Measurements from ENCODE around the gene LITAF. TPM values are rescaled to one million over a fixed set of nuclear protein-coding genes. Genes with fewer than 3 reads are reported as not detected.
"Not testable (repeated sequence)": the region's sequence is repeated elsewhere in the genome, so short reads cannot be mapped to it uniquely, and the experiment has no call there.

Gene LITAF
- total RNA-seq, 1 experiment from 2014 or later, result 244 TPM

GRCh38 chr16:11561856-11562255 is 24.9 kb downstream of the LITAF start:
- Histone ChIP-seq H3K9me2 (ENCODE audit: insufficient read depth) (no peaks in the 10 kb centered on the region), H3K4me3 (no peak overlapping the region), H3F3A (ENCODE audit: insufficient read depth, low read depth) (peaks cover 26% of the 10 kb centered on the region; the same call in 1 of the 2 replicates), H3K4me1 (replicated peaks; ENCODE audit: insufficient read depth) (no peaks in the 10 kb centered on the region), H3K9me3 (ENCODE audit: insufficient read depth, low read depth) (0 out of 2 replicates have a peak, but pooled peaks cover 3% of the 10 kb centered on the region), H4K20me1 (ENCODE audit: insufficient read depth) (peaks cover 37% of the 10 kb centered on the region), H2AFZ (no peak overlapping the region), H3K27me3 (ENCODE audit: insufficient read depth, low read depth) (no peaks in the 10 kb centered on the region), H3K4me2 (no peak overlapping the region), H3K36me3 (ENCODE audit: low read depth) (peaks cover 6% of the 10 kb centered on the region), H3K79me2 (ENCODE audit: low read depth) (peaks cover 70% of the 10 kb centered on the region), H3K27ac (no peak overlapping the region)
- CTCF ChIA-PET, result no interaction called here
- BruUV-seq (replicated peaks), result no TSS peak
- TF ChIP-seq CTCF (conservative IDR thresholded peaks at IDR 0.05) (no peak), EZH2 (IDR thresholded peaks at IDR 0.05; ENCODE audit: low read depth) (no peak)
- POLR2A ChIA-PET (ENCODE audit: unreplicated experiment), result no interaction called here
- intact Hi-C loops (cut with micrococcal nuclease; ENCODE audit: unreplicated experiment), result no loop called here
- DNase-seq, result no peak

- no TSS peak for BruUV-seq (replicated peaks)
- DNase-seq, result no peak
- no peak overlapping the region for H3K4me2 ChIP-seq
- CTCF ChIA-PET, result no interaction called here
- peaks cover 34% of the 10 kb centered on the region for H4K20me1 ChIP-seq (ENCODE audit: insufficient read depth)
- intact Hi-C loops (cut with micrococcal nuclease; ENCODE audit: unreplicated experiment), result no loop called here
- H3K9me3 ChIP-seq (ENCODE audit: insufficient read depth, low read depth), result 0 out of 2 replicates have a peak, but pooled peaks cover 6% of the 10 kb centered on the region
- no peak overlapping the region for H3K4me3 ChIP-seq
- no peaks in the 10 kb centered on the region for H3K9me2 ChIP-seq (ENCODE audit: insufficient read depth)
- H3K27ac ChIP-seq, result no peak overlapping the region
- peaks cover 66% of the 10 kb centered on the region for H3K79me2 ChIP-seq (ENCODE audit: low read depth)
- no peaks in the 10 kb centered on the region for H3K27me3 ChIP-seq (ENCODE audit: insufficient read depth, low read depth)
- peaks cover 26% of the 10 kb centered on the region; the same call in 1 of the 2 replicates for H3F3A ChIP-seq (ENCODE audit: insufficient read depth, low read depth)
- no peaks in the 10 kb centered on the region for H3K4me1 ChIP-seq (replicated peaks; ENCODE audit: insufficient read depth)
- TF ChIP-seq CTCF (conservative IDR thresholded peaks at IDR 0.05) (no peak), EZH2 (IDR thresholded peaks at IDR 0.05; ENCODE audit: low read depth) (no peak)
- no peak overlapping the region for H2AFZ ChIP-seq
- POLR2A ChIA-PET (ENCODE audit: unreplicated experiment), result no interaction called here
- H3K36me3 ChIP-seq (ENCODE audit: low read depth), result peaks cover 10% of the 10 kb centered on the region
Observed at GRCh38 chr16:11561454-11561805, 25.3 kb downstream of the LITAF start.

GRCh38 chr16:11560701-11561453 is 25.8 kb downstream of the LITAF start:
- ChIA-PET CTCF (interaction anchor here (0.6 kb wide), 1 partner anchor 642 kb away, joined by 3 read pairs; no protein-coding TSS in a partner anchor), POLR2A (ENCODE audit: unreplicated experiment) (no interaction called here)
- peaks cover 6% of the 10 kb centered on the region; the same call in 1 of the 2 replicates for H3K9me3 ChIP-seq (ENCODE audit: insufficient read depth, low read depth)
- H3K4me3 ChIP-seq, result no peak overlapping the region
- intact Hi-C loops (cut with micrococcal nuclease; ENCODE audit: unreplicated experiment), result no loop called here
- peaks cover 26% of the 10 kb centered on the region; the same call in 1 of the 2 replicates for H3F3A ChIP-seq (ENCODE audit: insufficient read depth, low read depth)
- no peak overlapping the region for H3K4me2 ChIP-seq
- no peak overlapping the region for H2AFZ ChIP-seq
- peaks cover 16% of the 10 kb centered on the region for H3K36me3 ChIP-seq (ENCODE audit: low read depth)
- no peaks in the 10 kb centered on the region for H3K4me1 ChIP-seq (replicated peaks; ENCODE audit: insufficient read depth)
- BruUV-seq (replicated peaks), result no TSS peak
- H3K27ac ChIP-seq, result no peak overlapping the region
- H3K27me3 ChIP-seq (ENCODE audit: insufficient read depth, low read depth), result no peaks in the 10 kb centered on the region
- TF ChIP-seq CTCF (conservative IDR thresholded peaks at IDR 0.05) (no peak), EZH2 (IDR thresholded peaks at IDR 0.05; ENCODE audit: low read depth) (no peak)
- no peaks in the 10 kb centered on the region for H3K9me2 ChIP-seq (ENCODE audit: insufficient read depth)
- H4K20me1 ChIP-seq (ENCODE audit: insufficient read depth), result peaks cover 29% of the 10 kb centered on the region
- peaks cover 60% of the 10 kb centered on the region for H3K79me2 ChIP-seq (ENCODE audit: low read depth)
- DNase-seq, result no peak

GRCh38 chr16:11558308-11558823 is 28.4 kb downstream of the LITAF start:
- H3K4me3 ChIP-seq; H4K20me1 ChIP-seq (ENCODE audit: insufficient read depth); intact Hi-C loops (cut with micrococcal nuclease; ENCODE audit: unreplicated experiment); H3K9me3 ChIP-seq (ENCODE audit: insufficient read depth, low read depth); H3K9me2 ChIP-seq (ENCODE audit: insufficient read depth); BruUV-seq (replicated peaks); H3K27me3 ChIP-seq (ENCODE audit: insufficient read depth, low read depth); H3K27ac ChIP-seq; DNase-seq; H2AFZ ChIP-seq; H3K4me1 ChIP-seq (replicated peaks; ENCODE audit: insufficient read depth); CTCF ChIA-PET; H3K4me2 ChIP-seq: not testable (repeated sequence)
- POLR2A ChIA-PET (ENCODE audit: unreplicated experiment), result interaction anchor here (0.6 kb wide), 1 partner anchor 131 kb away, joined by 12 read pairs; no protein-coding TSS in a partner anchor
- H3K79me2 ChIP-seq (ENCODE audit: low read depth), result peaks cover 43% of the 10 kb centered on the region
- H3F3A ChIP-seq (ENCODE audit: insufficient read depth, low read depth), result peaks cover 15% of the 10 kb centered on the region; the same call in 1 of the 2 replicates
- peaks cover 24% of the 10 kb centered on the region for H3K36me3 ChIP-seq (ENCODE audit: low read depth)
